NT2/D1 (cell line): ENCODE results near the gene MED12.

Experiments used
- SUZ12 ChIP-seq: IDR thresholded peaks from 2 replicates; pipeline ENCODE4 v1.6.1; 2011; ENCODE audit not compliant: insufficient read length, insufficient read depth; ENCODE audit errors: extremely low read depth
- YY1 ChIP-seq: IDR thresholded peaks from 2 replicates; pipeline ENCODE4 v1.6.1; 2011; ENCODE audit not compliant: insufficient read length, insufficient read depth
- ZNF274 ChIP-seq: IDR thresholded peaks from 2 replicates; pipeline ENCODE4 v1.6.1; 2011; ENCODE audit warnings: mild to moderate bottlenecking, low read depth, low read length

GRCh38 chrX:71182871-71183270, 64.5 kb downstream of the MED12 start:
- TF ChIP-seq YY1 = no peak
- no peak for TF ChIP-seq ZNF274
- no peak for TF ChIP-seq SUZ12
